ENCODE results near the gene KIF5A. TPM values are rescaled to one million over a fixed set of nuclear protein-coding genes. Genes with fewer than 3 reads are reported as not detected.

The KIF5A gene
- total RNA-seq, 1 donor from 2014 or later = 0.43 TPM

DNA sequence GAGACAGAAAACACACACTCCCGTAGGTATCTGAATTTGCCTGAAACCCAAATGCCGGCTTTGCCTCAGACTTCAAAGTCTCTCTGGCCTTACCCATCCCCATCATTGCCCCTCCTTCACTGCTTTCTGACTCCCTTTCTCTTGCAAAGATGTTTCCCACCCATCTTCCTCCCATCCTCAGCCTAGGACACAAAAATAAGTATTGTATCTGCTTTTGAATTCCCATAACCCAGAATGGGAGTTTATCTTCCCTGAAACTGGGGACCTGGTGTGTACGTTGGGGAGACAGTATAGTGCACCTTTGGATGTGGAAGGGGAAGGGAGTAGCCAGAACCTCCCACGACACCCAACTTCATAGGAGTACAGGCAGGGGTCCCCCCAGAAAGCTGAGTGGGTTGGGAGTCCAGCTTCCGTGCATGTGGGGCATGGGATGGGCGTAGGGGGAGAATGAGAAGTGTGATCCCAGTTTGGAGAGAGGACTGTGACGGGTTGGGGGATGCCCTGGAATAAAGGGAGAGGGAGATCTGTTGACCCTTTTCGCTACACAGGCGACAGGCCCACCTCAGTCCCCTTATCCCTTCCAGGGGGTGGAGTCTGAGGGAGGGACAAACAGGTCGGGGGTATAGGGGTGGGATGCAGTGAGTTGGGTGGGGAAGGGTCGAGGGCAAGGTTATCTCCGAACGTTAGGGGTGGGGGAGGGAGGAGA, 488 bp upstream of the KIF5A start:
- TF ChIP-seq, protein P1, sequence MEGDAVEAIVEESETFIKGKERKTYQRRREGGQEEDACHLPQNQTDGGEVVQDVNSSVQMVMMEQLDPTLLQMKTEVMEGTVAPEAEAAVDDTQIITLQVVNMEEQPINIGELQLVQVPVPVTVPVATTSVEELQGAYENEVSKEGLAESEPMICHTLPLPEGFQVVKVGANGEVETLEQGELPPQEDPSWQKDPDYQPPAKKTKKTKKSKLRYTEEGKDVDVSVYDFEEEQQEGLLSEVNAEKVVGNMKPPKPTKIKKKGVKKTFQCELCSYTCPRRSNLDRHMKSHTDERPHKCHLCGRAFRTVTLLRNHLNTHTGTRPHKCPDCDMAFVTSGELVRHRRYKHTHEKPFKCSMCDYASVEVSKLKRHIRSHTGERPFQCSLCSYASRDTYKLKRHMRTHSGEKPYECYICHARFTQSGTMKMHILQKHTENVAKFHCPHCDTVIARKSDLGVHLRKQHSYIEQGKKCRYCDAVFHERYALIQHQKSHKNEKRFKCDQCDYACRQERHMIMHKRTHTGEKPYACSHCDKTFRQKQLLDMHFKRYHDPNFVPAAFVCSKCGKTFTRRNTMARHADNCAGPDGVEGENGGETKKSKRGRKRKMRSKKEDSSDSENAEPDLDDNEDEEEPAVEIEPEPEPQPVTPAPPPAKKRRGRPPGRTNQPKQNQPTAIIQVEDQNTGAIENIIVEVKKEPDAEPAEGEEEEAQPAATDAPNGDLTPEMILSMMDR (IDR thresholded peaks at IDR 0.05) = no peak
- Mint-ChIP-seq H3K9me3 (ENCODE audit: unreplicated experiment) (no peaks in the 10 kb centered on the region), H3K27ac (ENCODE audit: unreplicated experiment) (peak overlapping the region; percentile 23), H3K4me3 (ENCODE audit: unreplicated experiment) (peak overlapping the region; percentile 67), H3K36me3 (ENCODE audit: unreplicated experiment) (peaks cover 7% of the 10 kb centered on the region), H3K4me1 (ENCODE audit: unreplicated experiment) (peaks cover 40% of the 10 kb centered on the region), H3K27me3 (ENCODE audit: unreplicated experiment) (peaks cover 44% of the 10 kb centered on the region)
- no peak for DNase-seq (ENCODE audit: extremely low spot score, unreplicated experiment)

DNA sequence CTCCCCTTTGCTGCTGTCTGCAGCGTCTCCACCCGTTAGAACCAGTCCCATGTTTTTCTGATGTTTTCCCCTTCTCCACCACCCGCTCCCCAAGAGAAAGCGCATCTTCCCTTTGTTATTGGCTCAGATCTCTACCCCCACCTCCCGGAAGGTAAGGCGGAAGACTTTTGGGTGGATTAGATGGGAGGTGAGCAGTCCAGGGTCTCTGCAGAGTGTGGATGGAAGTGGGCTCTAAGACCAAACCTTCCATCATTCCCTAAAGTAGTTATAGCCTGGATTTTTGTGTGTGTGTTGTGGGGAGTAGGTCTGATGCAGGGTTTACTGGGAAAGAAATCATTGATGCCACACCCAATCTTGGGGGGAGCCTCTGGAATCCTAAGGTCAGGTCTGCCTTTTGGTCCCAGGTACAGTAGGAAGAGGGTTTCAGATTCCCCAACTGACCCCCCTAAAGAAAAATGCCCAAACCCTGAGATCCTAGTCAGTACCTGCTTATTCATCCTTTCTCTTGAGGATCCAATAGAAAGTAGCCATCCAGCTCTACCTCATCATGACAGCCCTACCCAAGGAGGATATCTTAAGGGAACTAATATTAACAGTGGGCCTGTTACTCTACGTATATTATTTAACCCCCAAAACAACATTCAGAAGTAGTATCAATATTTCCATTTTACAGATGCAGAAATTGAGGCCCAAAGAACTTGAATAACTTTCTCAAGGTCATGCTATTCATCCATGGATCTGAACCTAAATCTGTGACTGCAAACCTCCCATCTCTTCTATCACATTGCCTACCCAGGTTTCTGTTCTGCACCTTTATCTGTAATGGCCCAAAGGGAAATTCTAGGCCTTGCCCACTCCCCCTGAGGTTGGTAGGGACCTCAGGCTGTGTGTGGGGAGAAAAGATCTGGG, 1.1 kb downstream of the KIF5A start:
- Mint-ChIP-seq H3K4me1 (ENCODE audit: unreplicated experiment) (peaks cover 27% of the 10 kb centered on the region), H3K9me3 (ENCODE audit: unreplicated experiment) (no peaks in the 10 kb centered on the region), H3K4me3 (ENCODE audit: unreplicated experiment) (peak overlapping the region; percentile 67), H3K27ac (ENCODE audit: unreplicated experiment) (no peak overlapping the region), H3K27me3 (ENCODE audit: unreplicated experiment) (peaks cover 52% of the 10 kb centered on the region), H3K36me3 (ENCODE audit: unreplicated experiment) (peaks cover 3% of the 10 kb centered on the region)
- TF ChIP-seq, protein P1 (IDR thresholded peaks at IDR 0.05) = no peak
- DNase-seq (ENCODE audit: extremely low spot score, unreplicated experiment) = no peak

DNA sequence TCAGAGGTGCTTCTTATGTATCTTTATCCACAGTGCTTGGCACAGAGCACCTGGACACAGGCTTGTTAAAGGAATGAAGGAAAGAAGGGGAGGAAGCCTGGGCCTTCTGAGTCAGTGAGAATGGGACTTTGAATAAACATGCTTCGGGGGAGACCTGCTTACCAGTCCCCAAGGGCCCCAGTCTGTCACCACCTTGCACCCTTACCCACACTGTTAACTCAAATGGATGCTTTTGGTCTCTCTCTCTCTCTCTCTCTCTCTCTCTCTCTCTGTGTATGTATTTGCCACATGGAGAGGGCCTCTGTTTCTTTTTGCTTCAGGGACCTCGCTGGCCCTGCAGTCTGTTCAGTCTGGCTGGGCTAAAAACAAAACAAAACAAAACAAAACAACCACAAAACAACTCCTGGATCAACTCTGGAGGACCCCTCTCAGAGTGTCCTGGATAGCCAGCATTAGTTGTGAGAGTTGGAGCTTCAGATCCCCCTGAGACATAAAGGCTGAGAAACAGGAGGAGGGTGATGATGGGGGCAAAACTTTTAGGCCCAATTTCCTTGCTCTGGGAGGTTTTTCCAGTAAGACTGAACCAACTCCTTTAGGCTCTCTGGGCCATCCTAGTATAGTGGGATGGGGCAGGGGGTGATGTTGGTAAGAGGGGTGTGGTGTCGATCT, 1.9 kb downstream of the KIF5A start:
- H3K9me3 Mint-ChIP-seq (ENCODE audit: unreplicated experiment) = no peaks in the 10 kb centered on the region
- TF ChIP-seq, protein P1 (IDR thresholded peaks at IDR 0.05) = no peak
- H3K4me1 Mint-ChIP-seq (ENCODE audit: unreplicated experiment) = peaks cover 22% of the 10 kb centered on the region
- no peak for DNase-seq (ENCODE audit: extremely low spot score, unreplicated experiment)
- H3K27ac Mint-ChIP-seq (ENCODE audit: unreplicated experiment) = no peak overlapping the region
- peaks cover 3% of the 10 kb centered on the region for H3K36me3 Mint-ChIP-seq (ENCODE audit: unreplicated experiment)
- H3K27me3 Mint-ChIP-seq (ENCODE audit: unreplicated experiment) = peaks cover 57% of the 10 kb centered on the region
- no peak overlapping the region for H3K4me3 Mint-ChIP-seq (ENCODE audit: unreplicated experiment)

DNA sequence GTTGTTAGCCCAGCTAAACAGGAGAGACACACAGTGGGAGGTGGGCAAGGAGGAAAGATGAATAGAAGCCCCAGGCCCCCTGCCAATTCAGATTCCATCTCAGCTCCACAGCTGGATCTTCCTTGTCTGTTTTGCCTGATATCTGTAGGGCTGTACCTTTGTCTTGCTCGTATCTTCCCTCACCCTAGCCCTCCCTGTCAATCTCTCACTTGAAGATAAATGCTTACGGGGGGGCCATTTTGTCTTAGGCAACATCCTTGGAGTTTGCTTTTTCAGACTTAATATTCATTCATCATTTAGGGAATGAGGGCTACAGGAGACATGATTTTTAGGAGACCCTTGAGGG, 2.4 kb downstream of the KIF5A start:
- peaks cover 19% of the 10 kb centered on the region for H3K4me1 Mint-ChIP-seq (ENCODE audit: unreplicated experiment)
- H3K9me3 Mint-ChIP-seq (ENCODE audit: unreplicated experiment) = no peaks in the 10 kb centered on the region
- TF ChIP-seq, protein P1 (IDR thresholded peaks at IDR 0.05) = no peak
- peaks cover 3% of the 10 kb centered on the region for H3K36me3 Mint-ChIP-seq (ENCODE audit: unreplicated experiment)
- no peak overlapping the region for H3K27ac Mint-ChIP-seq (ENCODE audit: unreplicated experiment)
- no peak overlapping the region for H3K4me3 Mint-ChIP-seq (ENCODE audit: unreplicated experiment)
- H3K27me3 Mint-ChIP-seq (ENCODE audit: unreplicated experiment) = peaks cover 59% of the 10 kb centered on the region
- no peak for DNase-seq (ENCODE audit: extremely low spot score, unreplicated experiment)

Measured in osteocyte (in vitro differentiated cells).